Astrocyte of the spinal cord (primary cell): ENCODE data around the gene KCNE4.
A peak's percentile ranks its signal among the peaks of the same experiment; 100 is the strongest.

Experiments
- DNase-seq: peaks from one replicate; pipeline ENCODE4 v3.0.0; 2011; ENCODE audit warnings: low read depth, low spot score
- H3K4me3 ChIP-seq: 2 replicates; pipeline ENCODE4 v1.5.1; 2011; ENCODE audit warnings: low read depth, mild to moderate bottlenecking, low read length, moderate library complexity
- CTCF ChIP-seq: IDR thresholded peaks from 2 replicates; pipeline ENCODE4 v1.5.1; 2012; ENCODE audit warnings: low read depth, mild to moderate bottlenecking, low read length, inconsistent platforms
- in situ Hi-C: cut with HindIII; loops from 2 replicates; pipeline ENCODE4 v1.10.0; 2017; ENCODE audit warnings: low sequenced_read_pairs

KCNE4 gene

GRCh38 chr2:223051693-223052289 is at the start of gene KCNE4:
Gene KCNE4 (plus strand): TSS chr2:223052190. CDS start chr2:223052831, 641 bp downstream.
- no peak for TF ChIP-seq CTCF
- in situ Hi-C loops, result no loop called here
- peak; percentile 73 for DNase-seq
- peak within 1 kb of the TSS; percentile 56 for H3K4me3 ChIP-seq

- DNase-seq, result no peak
- TF ChIP-seq CTCF, result no peak
- no peak overlapping the region for H3K4me3 ChIP-seq
- in situ Hi-C loops, result no loop called here
Measured at GRCh38 chr2:223003191-223003590, 48.8 kb upstream of the KCNE4 start.

- no peak for DNase-seq
- no peak for TF ChIP-seq CTCF
- H3K4me3 ChIP-seq, result no peak overlapping the region
- in situ Hi-C loops, result no loop called here
Measured at GRCh38 chr2:223005496-223005895, 46.5 kb upstream of the KCNE4 start.

GRCh38 chr2:223007531-223007930 is 44.5 kb upstream of the KCNE4 start:
- in situ Hi-C loops, result no loop called here
- no peak for TF ChIP-seq CTCF
- no peak overlapping the region for H3K4me3 ChIP-seq
- peak; percentile 79 for DNase-seq

- in situ Hi-C loops, result no loop called here
- DNase-seq, result peak; percentile 79
- no peak overlapping the region for H3K4me3 ChIP-seq
- TF ChIP-seq CTCF, result no peak
Measured at GRCh38 chr2:223008162-223008561, 43.8 kb upstream of the KCNE4 start.

GRCh38 chr2:223008956-223009355 is 43.0 kb upstream of the KCNE4 start:
- no peak for DNase-seq
- in situ Hi-C loops, result no loop called here
- no peak for TF ChIP-seq CTCF
- H3K4me3 ChIP-seq, result no peak overlapping the region

- TF ChIP-seq CTCF, result no peak
- in situ Hi-C loops, result no loop called here
- DNase-seq, result peak; percentile 75
- H3K4me3 ChIP-seq, result no peak overlapping the region
Measured at GRCh38 chr2:223010641-223011040, 41.3 kb upstream of the KCNE4 start.
